Erythroblast (primary cell): ENCODE measurements around the gene ZFYVE28.

Experiments
- DNase-seq, 2 experiments: peaks; one replicate each; lab custom pipeline; 2025; lab: John Stamatoyannopoulos, UW
- GATA1 ChIP-seq: IDR thresholded peaks from 2 replicates; pipeline ENCODE4 v1.6.1; 2011; ENCODE audit warnings: low read depth, mild to moderate bottlenecking, control low read depth, low read length, moderate library complexity
- POLR2A ChIP-seq: IDR thresholded peaks from 2 replicates; pipeline ENCODE4 v1.6.1; 2011; ENCODE audit warnings: mild to moderate bottlenecking, low read length

The ZFYVE28 gene

DNA sequence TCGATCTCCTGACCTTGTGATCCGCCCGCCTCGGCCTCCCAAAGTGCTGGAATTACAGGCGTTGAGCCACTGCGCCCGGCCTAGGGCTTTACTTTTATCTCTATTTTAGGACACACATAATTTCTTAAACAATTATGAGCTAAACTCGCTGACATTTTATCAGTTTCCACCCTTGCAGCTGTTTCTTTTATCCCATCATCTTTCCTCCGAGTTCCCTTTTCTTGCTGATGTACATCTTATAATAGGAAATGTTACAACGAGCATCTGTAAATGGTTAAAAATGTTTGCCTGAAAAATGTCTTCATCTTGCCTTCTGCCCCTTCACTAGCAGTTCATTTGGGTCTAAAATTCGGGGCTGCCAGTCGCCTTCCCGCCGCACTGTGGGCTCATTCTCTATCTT is 41.2 kb downstream of the ZFYVE28 start:
- TF ChIP-seq POLR2A (no peak), GATA1 (no peak)
- DNase-seq: no peak

DNA sequence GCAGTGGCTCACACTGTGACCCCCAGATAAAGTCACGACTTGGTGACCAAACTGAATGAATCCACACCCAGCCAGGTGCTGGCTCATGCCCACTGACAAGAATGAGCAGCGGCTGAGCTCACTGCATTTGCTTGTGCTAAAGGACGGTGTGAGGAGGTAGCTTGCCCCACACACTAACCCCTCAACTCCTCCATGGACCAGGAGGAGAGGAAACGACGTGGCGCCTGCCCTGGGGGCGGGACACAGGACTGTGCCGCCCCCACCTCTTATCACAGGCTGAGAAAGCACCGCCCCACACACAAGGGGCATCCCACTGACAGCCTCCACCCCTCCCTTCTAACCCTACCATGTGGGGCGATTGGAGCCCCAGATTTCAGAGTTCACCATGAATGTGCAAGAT is 43.0 kb downstream of the ZFYVE28 start:
- DNase-seq: peak in 1 of 2 experiments; percentile 22
- TF ChIP-seq GATA1 (no peak), POLR2A (no peak)

DNA sequence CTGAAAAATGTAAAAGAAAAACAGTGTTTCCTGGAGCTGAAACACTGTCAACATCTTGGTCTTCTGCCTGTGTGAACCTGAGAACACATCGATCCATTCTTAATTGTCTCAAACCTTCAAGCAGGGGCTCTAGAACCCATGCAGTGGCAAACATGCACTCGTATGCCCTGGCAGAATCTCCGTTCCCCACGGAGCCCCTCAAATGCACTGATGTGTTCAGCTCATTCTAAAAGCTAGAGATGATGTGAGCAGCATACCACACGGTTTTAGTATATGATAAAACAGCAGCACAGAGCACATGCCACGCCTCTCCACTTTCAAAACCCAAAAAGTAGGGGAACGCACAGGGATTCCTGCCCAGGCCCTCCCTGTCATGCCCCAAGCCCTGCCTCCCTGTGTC is 44.9 kb downstream of the ZFYVE28 start:
- TF ChIP-seq GATA1 (no peak), POLR2A (no peak)
- DNase-seq: no peak

DNA sequence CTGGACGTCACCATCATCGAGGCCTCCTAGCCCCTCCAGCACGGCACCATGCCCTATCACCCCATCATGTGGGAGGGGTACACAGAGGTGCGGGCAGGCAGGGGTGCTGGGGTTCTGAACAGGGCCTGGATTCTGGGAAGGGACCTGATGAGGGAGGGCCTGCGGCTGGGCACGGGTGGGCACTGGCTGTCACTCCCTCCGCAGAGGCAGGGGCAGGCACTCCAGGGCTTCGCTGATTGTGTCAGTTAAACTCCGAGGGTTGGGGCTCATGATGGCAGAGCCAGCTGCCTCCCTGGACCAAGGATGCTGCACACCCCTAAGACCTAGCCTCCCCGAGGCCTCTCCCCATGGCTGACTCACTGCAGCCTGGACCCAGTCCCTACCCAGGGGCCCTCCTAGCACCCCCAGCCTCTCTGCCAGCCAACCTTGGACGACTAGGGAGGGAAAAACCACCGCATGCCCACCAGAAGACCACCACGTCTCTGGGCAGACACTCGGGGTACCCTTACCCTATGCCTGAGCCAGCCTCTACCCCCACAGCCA is 45.9 kb downstream of the ZFYVE28 start:
- DNase-seq: no peak
- TF ChIP-seq POLR2A (no peak), GATA1 (no peak)

DNA sequence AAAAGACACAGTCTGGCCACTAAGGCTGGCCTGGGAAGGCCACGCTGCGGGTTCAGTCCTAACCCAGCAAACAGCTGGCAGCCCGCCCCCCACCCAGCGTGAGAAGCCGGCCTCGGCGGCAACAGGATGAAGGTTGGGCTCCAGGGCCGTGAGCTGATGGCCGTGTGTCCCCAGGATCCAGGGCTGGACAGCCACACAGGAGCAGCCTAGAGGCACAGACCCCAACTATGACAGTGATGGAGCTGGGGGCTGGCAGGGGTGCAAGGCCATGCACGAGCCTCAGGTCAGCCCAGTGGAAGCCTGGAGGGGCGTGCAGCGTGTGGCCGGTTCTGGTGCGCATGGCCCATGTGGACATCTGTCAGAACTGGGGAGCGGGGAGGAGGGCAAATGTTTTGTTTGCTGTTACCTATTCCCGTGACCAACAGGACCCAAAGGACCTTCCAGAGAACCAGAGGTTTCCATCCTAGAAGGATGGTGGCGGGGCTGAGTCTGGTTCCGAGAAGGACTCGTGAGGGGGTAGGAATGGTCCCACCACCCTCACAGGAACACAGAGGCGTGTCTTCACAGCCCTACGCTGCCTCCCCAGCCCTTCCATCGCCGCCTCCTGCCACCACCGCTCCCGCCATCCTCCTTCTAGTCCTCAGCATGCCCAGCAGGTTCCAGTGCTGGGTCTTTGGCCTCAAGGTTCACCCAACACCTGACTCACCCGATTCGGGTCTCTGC is 46.5 kb downstream of the ZFYVE28 start:
- no peak for DNase-seq
- TF ChIP-seq GATA1: no peak
- TF ChIP-seq POLR2A: no peak

DNA sequence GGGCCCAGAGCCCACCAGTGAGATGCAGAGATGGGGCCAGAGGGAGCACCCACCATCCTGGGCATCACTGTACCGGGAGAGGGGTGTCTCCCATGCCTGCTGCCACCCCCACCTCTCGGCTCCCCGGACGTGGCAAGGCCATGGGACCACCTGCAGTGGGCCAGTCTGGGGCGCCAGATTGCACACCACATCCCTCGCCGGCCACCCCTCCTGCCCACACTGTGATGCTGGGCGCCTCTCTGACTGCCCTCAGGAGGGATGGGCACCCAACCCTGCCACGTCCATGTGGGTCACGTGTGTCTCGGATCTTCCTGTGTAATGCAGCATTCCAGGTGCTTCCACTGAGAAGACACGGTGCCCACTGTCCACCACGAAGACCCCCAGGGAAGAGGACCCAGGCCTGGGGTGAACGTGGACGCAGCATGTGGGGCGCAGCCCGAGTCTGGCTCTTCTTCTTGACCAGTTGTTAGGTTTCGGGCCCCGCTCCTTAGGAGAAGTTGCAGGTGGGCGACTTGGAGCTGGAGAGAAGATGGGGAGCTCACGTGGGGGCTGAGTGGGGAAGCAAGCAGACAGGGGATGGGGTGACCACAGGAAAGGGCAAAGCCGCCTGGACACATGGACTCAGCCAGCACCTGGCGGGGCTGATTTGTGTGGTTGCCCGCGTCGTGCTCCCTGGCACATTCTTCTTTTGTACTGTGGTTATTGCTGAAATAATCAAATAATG is 47.7 kb downstream of the ZFYVE28 start:
- no peak for TF ChIP-seq GATA1
- TF ChIP-seq POLR2A: no peak
- no peak for DNase-seq

DNA sequence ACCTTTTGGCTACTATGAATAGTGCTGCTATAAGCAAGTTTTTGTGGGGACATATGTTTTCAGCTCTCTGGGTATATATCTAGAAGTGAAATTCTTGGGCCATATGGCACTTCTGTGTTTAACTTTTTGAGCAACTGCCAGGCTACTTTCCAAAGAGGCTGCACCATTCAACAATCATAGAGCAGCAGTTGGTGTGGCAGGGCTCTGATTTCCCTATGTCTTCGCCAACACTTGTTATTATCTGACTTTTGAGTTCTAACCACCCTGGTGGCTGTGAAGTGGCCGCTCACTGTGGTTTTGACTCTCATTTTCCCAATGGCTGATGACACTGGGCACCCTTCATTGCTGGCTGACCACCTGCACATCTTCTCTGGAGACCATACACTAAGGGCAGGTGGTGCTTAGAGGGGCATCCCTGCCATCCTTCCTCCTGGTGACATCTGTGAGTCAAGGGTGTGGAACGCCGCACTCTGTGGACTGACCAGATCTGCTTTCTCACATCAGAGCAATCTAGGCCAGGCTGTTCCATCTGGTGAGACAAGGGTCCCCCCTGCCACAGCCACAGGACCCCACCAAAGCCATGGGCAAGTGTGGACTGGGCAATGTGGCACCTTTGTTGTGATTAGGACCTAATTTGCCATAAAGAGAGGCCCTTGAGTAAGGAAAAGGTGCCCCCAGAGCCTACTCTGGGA is 49.6 kb downstream of the ZFYVE28 start:
- no peak for DNase-seq
- TF ChIP-seq POLR2A (no peak), GATA1 (no peak)

DNA sequence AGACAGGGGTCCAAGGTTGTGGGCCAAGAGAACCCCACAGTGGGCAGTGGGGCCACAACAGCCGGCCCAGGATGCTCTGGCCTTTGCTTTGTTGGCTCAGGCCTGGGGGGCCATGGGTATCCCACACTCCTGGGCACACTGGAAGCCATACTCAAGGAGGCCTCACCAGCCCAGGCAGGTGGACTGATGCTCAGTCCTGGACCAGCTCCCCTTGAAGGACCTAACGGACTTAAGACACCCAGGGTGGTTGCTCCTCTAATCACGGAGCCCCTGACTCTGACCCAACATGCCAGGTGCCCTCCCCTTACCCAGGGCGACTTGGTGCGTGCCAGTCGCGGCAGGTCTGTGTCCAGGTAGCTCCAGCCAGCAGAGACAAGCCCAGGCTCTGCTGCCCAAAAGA is 50.8 kb downstream of the ZFYVE28 start:
- no peak for TF ChIP-seq POLR2A
- no peak for TF ChIP-seq GATA1
- DNase-seq: no peak

DNA sequence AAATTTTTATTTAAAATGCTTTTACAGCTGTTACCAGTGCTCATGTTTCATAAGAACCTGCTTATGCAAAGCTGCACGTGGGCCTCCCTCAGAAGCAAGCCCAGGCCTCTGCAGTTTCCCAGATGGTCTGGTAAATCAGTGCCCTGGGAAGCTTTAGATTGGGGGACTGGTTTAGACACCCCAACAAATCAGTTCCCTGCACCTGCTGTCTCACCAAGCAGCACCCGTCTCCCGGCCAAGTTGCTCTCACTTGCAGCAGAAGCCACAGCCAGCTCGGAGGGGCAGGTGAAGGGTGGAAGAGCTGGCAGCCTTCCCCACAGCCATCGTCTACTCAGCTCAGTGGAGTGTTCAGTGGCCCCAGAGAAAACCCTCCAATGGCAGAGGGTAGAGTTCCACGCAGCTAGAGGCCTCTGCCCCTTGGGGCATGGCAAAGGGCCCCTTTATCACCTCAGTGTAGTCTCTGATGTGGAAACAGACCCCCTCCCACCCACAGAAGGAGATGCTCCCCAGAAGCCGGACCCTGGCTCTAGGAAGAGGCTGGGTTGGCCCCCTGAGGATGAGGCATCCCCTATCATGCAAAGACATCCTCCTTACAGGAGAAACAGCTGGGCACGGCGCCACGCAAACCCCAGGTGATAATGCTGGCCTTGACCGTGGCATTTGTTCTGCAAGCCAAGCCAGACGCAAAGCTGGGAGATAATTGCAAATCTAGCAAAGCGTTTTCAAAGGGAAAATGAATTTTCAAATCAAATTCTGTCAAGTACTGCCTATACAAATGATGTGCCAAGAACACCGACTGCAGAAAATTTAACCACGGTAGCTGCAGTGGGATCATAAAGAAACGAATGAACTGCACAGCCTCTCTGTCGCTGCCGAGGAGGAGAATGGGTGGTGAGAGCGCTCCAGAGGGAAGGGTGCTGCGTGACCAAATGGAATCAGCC is 51.9 kb downstream of the ZFYVE28 start:
- no peak for DNase-seq
- TF ChIP-seq POLR2A: no peak
- TF ChIP-seq GATA1: no peak

DNA sequence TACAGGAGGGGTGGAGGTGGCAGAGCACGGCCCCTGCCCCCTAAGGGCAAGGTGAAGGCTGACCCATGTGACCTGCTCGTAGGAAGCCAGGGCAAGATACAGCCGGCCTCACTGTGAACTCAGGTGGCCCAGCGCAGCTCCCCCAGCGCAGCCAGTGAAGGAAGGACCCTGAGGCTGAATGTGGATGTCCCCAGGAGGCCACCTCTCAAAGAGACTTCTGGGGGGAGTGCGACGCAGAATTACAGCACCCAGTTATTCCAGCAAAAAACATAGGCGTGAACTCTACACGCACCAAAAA is 52.6 kb downstream of the ZFYVE28 start:
- TF ChIP-seq GATA1: no peak
- no peak for TF ChIP-seq POLR2A
- no peak for DNase-seq

DNA sequence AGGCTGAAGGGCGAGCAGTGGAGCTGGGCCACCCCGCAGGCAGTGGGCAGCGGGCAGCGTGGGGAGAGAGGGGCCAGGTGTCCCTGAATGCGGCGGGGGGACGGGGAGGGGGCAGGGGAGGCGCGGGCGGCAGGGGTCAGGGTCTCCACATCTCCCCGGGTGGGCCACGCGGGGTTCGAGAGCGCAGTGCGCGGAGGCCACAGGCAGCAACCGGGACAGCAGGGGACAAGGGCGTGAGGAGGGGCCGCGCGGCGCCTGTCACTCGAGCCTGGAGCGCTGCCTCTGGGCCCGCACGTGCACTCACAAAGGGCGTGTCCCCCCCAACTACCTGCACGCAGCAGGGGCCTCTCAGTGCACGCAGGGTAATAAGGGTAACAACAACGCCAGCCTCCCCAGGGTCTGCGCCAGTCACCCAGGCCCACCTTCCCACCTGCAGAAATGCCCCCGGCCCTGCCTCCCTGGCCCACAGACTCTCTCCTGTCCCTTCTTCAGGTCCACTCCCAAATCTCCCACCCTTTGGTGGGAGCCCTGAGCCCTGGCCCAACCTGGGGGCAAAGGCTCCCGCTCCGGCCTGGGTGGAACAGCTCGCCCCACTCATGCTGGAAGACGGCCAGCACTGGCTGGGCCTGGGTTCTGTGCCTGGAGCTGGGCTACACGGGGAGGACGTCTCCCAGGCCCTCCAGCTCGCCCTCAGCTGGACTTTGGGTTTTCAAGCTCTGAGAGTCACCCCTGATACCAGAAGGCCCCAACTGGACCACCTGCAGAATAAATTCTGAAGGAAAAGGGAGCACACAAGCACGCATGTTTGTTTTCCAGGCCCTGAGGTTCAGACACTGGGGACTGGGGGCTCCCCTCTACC is 53.2 kb downstream of the ZFYVE28 start:
- no peak for DNase-seq
- TF ChIP-seq GATA1 (no peak), POLR2A (no peak)

DNA sequence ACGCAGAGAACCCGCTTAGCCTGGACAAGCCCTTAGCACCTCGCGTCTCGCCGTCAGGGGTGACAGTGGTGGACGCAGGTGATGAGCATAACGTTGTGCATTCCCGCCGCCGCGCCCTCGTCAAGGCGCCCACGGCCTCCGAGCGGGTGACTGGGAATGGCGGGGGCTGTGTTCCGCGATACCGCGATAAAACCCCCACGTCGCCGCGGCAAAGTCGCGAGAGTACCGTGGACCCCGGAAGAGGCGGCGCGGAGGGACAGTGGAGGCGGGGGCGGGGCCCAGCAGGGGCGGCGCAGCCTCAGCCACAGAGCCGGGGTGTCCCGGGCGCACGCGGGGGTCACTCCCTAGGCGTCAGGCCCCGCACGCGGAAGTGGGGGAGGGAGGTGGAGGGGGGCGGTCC is 53.8 kb downstream of the ZFYVE28 start:
- TF ChIP-seq POLR2A (peak; percentile 30), GATA1 (no peak)
- DNase-seq: peak; percentile 49 to 57
